ENCODE data around the gene CACNA2D3.

Gene CACNA2D3

DNA sequence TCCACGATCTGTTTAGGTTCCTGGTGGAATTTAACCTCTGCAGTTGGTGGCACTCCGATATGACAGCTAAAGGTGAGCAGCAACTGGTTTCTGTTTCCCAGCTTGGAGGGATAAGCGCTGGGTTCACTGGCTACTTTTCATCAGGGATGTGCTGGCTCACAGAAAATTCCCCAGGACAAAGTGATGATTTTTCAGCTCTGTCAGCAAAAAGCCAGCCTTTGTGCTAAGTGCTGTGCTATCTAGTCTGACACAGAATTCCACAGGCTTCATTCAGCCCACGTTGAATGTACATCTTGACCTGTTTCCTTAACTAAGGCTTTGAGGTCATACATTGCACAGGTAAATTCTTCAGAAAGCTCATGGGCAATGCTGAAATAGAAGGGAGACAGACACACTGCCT lies 887.0 kb downstream of the CACNA2D3 start:
- H3K4me3 ChIP-seq (ENCODE audit: low read depth, low read length) = no peak overlapping the region

DNA sequence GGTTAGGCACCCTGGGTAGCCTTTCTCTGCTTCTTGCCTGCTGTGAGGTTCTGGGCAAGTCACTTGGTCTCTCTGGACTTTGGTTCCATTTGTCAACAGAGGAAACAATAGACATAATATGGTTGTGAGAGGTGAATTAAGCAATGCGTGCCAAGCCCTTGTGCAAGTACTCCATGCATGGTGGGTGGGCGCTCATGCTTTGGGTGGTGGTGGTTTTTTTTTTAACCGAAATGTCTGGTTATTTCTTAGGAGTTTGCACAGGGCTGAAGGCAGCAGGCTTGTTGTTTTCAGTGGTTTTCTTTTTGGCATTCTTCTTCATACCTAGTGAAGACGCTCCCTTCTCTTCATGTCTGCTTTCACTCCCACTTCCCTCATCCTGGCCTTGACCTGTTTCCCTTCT lies 889.7 kb downstream of the CACNA2D3 start:
- no peak overlapping the region for H3K4me3 ChIP-seq (ENCODE audit: low read depth, low read length)

DNA sequence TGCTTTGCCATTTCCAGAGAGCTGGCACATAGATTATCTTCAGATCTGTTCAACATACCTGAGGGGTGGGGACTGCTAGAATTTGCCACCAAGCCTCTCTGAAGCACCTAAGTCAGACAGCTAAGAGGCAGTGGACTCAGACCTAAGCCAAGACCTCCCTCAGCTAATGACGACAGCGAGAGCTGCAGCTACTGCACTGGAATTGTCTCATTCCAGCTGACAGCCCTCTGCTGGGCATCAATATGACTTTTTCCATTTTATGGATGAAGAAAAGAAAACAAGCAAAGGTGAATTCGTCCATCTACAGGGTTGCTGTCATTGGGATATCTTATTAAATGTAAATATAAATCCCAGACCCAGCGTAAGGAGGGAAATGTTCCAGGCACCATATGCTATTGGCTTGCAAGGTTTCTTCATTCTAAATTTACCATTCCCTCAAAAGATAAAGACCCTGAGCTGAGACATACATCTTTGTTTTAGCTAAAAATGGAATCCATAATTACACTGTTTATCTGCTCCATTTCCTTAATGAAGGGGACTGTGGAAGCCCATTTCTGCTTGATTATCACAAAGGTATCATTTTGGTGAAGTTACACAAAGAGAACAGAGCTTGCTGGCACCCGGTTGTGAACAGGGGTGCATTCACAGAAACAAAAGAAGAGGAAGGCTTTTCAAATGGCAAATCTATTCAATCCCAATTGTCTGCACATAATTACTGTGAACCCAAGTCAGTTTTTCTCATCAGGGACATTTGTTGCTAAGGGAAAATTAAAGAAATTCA lies 891.0 kb downstream of the CACNA2D3 start:
- no peak overlapping the region for H3K4me3 ChIP-seq (ENCODE audit: low read depth, low read length)

DNA sequence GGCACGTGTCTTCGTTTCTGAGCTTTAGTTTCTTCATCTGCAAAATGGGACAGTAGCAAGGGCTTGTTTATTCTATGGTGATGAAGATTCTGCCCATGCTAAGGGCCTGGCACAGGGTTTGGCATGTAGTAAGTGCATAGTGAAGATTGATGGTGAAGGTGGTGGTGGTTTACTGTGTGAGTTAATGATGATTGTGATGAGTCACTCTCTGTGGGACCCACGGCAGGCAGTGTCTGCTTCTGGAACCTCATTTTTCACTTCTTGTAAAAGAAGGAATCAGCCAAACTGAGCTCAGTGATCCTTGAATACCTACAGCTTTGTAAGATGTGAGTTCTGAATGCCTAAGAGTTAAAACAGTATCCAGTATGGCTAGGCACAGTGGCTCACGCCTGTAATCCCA lies 891.7 kb downstream of the CACNA2D3 start:
- no peak overlapping the region for H3K4me3 ChIP-seq (ENCODE audit: low read depth, low read length)

DNA sequence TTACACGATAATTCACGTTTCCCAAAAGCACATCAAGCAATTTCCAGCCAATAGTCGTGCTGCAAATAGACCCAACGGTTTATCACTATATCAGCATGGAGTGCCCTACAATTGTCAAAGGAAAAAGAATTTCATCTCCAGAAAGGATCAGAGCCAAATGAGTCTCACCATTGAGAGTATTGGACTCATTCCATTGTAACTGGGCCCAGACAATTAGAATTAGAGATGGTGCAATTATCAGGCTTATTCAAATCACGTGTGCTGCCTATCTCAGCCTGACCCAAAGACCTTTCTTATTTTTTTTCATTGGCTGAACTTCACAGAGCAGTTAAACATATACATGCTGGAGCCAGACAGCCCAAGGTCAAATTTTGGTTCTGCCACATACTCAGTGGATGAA lies 892.6 kb downstream of the CACNA2D3 start:
- H3K4me3 ChIP-seq (ENCODE audit: low read depth, low read length) = no peak overlapping the region

DNA sequence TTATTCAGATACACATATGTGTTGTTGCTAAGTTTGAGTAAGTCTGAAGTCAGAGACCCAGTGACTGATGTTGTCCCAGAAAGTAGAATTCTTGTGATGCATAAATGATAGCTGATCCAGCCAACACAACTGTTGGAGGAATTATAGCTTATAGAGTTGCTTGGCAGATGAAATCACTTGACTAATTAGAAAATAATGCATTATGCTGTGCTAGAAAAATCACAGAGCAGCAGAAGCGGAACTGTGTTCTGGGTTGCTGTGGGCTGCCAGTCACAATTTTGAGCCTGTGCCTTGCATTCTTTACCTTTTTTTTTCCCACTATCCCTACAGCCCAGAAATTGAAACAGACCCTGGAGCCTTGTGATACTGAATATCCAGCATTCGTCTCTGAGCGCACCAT lies 895.5 kb downstream of the CACNA2D3 start:
- no peak overlapping the region for H3K4me3 ChIP-seq (ENCODE audit: low read depth, low read length)

DNA sequence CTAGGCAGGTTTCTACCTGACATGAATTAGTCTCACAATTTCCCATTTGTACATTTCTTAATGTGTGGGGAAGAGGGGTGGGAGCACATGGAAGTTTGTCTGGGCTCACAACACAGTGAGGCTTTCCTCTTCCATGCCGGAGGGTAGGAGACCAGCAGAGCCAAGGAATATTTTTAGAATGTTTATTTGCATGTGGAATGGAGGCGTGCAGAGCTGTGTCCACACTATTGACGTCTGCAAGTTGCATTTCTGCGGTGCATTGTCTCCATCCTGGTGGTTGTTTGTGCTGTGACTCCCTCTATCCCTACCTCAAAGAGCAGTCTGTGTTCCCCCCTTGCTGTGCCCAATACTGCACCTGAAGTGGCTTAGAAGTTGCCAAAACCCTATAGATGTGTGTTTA lies 908.6 kb downstream of the CACNA2D3 start:
- no peak overlapping the region for H3K4me3 ChIP-seq (ENCODE audit: low read depth, low read length)

DNA sequence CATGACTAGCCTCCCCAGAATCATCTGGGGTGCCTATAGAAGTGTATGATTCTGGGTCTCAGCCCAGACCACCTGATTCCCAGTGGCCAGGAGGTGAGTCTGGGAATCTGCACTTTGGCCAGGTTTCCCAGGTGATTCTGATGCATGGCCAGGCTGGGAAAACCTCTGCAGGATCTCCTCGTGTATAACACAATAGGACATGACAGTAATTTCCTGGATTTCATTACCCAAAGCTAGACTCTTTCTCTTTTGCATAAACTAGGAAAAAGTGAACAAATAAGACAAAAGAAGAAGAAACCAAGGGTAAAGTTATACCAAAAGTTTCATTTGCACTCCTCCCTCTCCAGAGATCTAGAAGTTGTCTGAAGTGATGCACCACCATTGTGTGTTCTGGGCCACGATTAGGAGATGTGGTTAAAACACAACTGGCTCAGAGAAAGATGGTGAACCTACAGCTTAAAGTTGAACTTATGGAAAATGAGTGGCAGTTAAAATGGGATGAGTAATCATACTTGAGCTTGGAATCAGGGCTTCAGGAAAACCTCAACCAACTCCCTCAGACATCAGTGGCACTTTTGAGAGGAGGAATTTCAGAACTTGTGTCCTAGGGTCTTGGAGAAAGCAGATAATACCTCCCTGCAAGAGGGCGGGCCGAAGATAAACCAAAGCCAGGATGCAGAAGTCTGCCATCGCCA lies 914.7 kb downstream of the CACNA2D3 start:
- H3K4me3 ChIP-seq (ENCODE audit: low read depth, low read length) = no peak overlapping the region

DNA sequence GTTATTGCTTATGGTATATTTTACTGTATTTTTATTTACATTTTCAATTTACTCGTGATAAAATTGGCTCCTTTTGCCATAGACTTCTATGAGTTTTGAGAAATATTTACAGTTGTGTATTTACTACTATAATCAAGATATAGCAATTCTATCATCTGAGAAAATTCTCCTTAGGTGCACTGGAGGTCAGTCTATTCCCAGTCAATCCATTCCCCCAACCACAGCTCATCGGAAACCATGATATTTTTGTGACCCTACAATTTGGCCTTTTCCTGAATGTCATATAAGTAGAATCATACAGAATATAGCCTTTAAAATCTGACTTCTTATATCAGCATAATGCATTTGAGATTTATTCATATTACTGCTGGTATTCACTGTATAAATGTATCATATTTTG lies 920.2 kb downstream of the CACNA2D3 start:
- H3K4me3 ChIP-seq (ENCODE audit: low read depth, low read length) = no peak overlapping the region

DNA sequence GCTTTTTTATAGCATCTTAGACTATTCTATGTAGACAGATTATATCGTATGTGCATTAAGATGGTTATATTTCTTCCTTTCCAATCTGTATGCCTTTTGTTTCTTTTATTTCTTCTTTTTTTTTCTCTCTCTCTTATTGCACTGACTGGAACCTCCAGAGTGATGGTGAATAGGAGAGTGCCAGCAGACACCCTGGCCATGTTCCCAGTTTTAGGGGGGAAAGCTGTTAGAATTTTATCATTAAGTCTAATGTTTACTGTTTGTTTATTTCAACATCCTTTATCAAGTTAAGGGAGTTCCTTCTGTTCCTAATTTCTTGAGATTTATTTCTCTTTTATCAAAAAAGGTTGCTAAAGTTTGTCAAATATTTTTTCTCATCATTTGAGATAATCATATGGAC lies 922.1 kb downstream of the CACNA2D3 start:
- H3K4me3 ChIP-seq (ENCODE audit: low read depth, low read length) = no peak overlapping the region

DNA sequence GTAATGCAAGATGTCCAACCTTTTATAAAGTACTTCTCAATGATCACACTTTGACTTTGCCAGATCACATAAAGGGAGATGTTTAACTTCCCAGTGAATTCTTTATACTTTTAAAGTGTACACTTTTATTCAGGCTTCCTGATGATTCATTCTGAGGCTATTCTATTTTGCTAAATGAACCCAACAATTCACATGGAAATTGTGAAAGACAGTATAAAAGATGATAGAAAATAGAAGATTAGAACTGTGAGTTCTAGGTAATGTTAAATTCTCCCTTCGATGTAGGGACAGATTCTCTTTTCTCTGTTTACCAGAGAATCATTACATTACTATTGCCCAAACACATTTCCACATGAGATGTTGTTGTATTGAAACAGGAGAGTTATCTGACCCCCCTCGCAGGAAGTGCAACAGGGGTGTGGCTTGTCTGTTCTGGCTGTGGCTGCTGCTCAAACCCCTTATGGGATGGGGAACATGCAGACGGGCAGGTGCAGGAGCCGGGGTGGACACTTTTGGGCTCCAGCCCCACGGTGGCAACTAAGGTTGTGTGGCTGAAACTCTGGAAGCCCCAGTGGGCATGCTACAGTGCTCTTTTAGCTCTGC lies 936.8 kb downstream of the CACNA2D3 start:
- H3K4me3 ChIP-seq (ENCODE audit: low read depth, low read length) = no peak overlapping the region

DNA sequence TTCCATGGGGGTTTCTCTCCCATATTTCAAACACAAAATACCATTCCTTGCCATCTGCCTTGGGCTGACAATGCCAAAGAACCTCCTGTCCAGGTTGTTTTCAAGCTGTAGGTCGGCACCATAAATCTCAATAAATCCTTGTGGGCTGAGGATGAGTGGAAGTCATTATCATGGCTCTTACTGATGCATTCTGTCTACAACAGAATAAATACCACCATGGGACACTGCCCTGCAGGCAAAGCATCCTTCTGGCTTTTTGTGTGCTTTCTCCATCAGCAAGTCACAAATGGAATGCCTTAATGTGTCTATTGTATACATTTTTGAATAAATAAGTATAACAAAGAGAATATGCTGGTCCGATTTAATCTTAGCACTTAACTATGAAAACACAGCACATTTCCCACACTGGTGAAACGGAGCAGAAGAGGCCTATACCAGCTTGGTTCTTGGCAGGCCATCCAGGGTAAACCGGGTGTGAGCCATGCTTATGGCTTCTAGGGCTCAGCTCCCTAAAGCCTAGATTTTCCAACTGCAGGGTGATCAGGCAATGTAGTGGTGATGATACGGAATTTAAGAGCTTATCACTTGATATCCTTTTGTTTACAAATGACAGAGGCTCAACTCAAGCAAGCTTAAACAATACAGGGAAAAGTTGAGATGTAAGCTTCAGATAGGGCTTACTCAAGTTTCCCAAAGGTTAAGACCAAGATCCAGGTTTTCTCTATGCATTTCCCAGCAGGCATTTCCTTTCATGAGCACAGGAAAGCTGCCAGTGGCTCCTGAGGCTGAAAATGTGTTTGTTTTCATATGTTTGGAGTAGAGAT lies 938.8 kb downstream of the CACNA2D3 start:
- no peak overlapping the region for H3K4me3 ChIP-seq (ENCODE audit: low read depth, low read length)

DNA sequence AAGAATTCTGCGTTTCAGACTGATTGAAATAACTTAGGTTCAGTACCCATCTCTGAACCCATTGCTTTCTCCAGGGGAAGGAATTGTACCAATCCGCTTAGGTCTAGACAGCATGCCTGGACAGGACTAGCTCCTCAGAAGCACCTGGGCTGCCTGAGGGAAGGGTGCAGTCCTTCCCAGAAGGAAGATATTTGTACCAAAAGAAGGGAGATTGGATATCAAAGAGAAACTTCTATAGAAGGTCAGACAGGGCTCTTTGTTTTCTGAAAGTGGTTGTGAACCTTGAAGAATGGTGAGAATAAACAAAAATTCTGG lies 939.3 kb downstream of the CACNA2D3 start:
- no peak overlapping the region for H3K4me3 ChIP-seq (ENCODE audit: low read depth, low read length)

DNA sequence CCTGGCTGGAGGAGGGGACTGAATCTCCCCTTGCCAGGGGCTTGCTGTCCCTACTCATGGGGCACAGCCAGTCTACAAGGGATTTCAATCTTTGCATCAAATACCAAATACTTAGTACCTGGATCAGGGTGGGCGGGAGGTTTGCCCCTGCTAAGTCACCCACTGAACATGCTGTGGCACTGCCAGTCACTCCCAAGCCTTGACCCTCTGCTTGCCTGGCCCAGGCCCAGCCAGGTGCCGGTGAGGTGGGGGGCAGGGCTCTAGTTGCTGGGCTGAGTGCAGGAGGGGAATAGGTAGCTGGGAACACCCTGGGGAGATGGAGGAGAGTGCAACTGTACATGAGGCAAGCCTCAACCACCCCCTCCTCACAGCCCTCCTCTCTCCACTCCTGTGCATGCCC lies 941.8 kb downstream of the CACNA2D3 start:
- no peak overlapping the region for H3K4me3 ChIP-seq (ENCODE audit: low read depth, low read length)

DNA sequence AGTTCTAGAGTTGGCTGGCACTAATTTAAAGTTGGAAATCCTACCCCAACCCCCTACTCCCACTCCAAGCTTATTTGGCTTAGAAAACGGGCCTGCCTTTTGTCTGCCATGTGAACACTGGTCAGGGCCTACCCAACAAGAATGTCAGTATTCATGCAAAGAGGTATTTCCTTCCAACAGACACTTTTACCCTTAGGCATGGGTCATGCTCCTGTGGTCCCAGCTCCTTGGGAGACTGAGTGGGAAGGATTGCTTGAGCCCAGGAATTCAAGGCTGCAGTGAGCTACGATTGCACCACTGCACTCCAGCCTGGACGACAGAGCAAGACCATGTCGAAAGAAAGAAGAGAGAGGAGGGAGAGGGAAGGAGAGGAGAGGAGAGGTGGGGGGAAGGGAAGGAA lies 943.0 kb downstream of the CACNA2D3 start:
- no peak overlapping the region for H3K4me3 ChIP-seq (ENCODE audit: low read depth, low read length)

DNA sequence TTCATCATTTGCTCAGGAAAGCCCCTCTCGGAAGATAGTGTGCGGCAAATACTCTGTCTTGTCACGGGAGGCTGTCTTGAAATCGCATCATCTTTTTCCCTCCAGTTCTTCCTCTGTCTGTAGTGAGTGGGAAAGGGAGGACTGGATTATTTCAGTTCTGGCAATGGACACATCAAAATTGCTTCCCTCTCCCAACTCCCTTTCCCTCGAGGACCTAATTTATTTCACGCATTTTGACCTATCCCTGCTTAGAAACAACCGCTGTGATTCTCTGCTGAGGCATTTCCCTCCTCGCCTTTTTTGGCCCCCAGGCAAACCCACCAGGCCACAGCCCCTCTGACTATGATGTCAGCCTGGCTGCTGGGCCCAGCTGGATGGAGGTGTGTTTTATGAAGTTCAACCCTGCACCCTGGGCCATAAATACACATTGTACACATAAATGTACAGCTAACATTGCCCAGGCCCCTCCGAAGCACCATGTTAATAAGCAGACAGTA lies 944.2 kb downstream of the CACNA2D3 start:
- no peak overlapping the region for H3K4me3 ChIP-seq (ENCODE audit: low read depth, low read length)

DNA sequence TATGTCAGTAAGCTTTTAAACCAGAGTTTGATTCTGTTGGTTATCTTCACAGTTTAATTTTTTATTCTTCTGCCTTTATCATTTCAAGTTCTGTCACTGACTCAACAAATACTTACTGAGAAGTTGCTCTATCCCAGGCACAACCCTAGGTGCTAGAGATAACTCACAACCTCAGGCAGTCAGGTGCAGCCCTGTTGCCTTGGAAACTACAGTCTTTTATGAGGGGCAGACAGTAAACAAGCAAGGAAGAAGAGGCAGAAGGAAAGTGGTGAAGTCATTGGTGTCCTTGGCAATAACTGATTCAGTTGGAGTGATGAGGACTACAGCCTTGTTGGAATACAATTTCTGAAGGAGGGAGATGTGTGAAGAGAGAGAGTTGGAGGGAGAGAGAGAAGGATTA lies 947.6 kb downstream of the CACNA2D3 start:
- no peak overlapping the region for H3K4me3 ChIP-seq (ENCODE audit: low read depth, low read length)

DNA sequence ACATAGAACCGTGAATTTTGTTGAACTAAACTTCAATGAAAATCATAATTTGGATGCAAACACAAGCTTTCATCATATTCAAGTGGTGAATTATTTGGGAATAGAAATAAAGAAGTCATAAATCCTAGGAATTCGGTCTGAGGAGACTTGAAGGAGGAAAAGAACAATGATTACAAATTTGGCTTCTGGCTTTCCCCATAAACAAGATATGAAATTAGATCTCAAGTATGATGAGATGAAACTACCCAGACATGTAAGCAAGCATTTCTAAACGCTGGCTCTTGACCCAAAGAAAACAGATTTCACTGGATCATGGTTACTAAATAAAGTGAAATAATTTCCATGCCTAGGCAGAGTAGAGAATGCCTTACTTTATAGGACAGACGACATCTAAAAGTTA lies 952.4 kb downstream of the CACNA2D3 start:
- H3K4me3 ChIP-seq (ENCODE audit: low read depth, low read length) = no peak overlapping the region

DNA sequence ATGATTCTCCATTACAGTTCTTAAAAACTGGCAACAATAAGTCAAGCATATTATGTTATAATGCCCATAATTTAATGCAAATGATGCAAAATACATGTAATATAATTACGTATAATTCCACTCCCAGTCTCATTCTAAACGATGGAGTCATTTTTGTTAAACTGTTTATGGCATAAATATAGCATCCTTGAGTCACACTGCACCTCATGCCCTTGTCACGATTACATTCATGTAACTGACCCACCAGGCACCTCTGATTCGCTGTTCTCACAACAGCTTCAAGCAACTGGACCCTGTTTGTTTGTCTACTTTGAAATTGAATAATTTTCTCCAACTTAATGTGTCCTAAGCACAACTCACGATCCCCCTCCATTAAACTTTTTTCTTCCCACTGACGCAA lies 953.5 kb downstream of the CACNA2D3 start:
- no peak overlapping the region for H3K4me3 ChIP-seq (ENCODE audit: low read depth, low read length)

DNA sequence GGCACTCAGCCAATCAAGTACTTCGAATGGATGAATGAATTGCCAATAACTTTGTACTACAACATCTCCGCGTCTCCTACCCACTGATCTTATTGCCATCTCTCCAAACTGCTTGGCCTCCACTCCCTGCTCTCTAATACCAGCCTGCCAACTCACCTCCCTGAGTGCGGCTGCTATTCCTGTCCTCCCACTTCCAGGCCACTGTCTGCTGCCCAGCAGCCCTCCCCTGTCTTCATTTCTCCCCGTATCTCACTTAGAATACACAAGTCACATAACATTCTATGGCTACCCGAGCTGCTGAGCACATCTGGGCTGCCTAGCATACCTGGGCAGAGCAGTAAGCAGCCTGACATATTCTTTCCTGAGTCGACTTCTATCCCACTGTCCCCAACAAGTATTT lies 955.4 kb downstream of the CACNA2D3 start:
- no peak overlapping the region for H3K4me3 ChIP-seq (ENCODE audit: low read depth, low read length)

DNA sequence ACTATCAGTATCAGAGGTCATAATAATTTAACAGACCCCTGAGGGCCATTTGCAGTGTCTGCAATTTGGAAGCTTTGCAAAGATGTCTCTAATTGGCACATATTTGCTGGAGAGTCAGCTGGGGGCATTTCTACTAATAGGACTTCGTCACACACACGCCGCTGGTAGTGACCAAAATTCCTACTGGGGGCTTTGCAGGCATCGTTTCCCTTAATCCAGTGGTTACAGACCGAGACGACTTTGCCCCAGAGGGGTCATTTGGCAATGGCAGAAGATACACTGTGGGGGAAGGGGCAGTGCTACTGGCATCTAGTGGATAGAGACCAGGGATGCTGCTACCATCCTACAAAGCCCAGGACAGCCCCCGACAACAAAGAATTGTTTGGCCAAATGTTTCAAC lies 956.5 kb downstream of the CACNA2D3 start:
- H3K4me3 ChIP-seq (ENCODE audit: low read depth, low read length) = no peak overlapping the region

Data from iPS-11a (cell line).